ENCODE results near the gene ARHGAP42.
"Not testable (repeated sequence)": the region's sequence is repeated elsewhere in the genome, so short reads cannot be mapped to it uniquely, and the experiment has no call there.

Gene ARHGAP42

DNA sequence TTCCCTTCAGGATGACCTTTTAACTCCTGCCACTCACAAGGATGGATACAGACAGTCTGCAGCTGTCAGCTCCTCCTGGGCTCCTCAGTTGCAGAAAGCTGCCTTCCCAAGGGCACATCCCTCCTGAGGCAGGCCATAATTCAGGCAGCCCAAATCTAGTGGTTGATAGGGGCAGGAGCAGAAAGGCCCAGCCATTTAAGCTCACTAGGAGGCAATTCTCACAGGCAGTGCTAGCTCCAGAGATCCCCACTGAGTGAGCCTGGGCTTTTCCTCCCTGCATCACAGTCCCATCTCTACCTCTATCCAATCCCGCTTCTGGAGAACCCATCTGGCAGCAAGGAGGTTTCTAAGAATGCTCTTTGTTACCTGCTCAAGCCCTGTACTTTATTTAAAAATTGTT lies 200.6 kb downstream of the ARHGAP42 start:
- no peak for DNase-seq

DNA sequence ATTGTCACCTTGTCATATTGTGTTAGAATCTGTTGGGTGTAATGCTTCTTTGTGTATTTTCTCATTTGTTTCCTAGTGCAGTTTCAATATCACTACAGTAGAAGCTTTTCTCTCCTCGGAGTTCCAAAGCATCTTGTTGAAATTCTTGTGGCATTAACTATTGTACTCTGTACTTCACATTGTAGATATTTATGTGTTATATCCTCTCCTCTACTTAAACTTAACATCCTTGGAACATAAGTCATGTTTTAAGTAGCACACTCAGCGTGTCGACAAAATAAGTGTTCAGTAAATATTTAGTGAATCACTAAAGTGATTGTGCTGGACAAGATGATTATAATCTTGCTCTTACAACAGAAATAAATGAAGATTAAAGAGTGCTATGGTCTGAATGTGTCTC lies 201.7 kb downstream of the ARHGAP42 start:
- DNase-seq, result no peak

DNA sequence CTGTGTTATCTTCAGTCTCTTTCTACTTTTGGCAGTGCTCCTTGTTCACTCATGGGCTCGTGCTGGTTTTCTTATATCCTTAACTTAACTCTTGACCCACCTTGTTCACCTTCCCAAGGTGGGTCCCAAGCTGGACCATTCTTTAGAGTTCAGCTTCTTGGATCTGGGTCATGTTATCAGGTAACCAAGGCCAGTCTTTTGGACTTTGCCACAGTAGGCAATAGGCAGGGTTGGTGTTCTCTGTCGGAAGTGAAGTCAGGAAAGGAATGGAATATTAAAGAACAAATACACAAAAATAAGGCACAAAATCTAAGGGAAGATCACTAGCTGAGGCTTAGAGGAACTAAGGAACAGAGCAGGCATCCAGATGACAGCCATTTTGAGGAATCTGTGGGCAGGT lies 202.7 kb downstream of the ARHGAP42 start:
- no peak for DNase-seq

DNA sequence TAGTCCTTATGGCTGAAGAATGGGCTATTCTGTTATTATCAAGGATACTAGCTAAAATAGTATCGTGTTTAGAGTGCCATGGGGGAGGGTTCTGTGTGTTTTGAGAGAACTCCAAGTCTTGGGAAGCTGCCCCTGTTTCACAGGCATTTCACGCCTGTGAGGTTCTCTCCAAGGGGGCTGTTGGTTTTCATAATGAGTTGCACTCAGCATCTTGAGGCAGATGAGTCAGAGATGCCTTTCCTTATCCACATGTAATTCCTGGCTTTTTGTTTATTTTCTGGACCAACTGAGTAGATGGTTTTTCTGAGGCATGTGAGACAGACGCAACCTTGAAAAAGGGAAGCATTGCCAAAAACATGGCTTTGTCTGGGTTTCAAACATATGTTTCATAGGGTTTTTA lies 203.7 kb downstream of the ARHGAP42 start:
- no peak for DNase-seq

DNA sequence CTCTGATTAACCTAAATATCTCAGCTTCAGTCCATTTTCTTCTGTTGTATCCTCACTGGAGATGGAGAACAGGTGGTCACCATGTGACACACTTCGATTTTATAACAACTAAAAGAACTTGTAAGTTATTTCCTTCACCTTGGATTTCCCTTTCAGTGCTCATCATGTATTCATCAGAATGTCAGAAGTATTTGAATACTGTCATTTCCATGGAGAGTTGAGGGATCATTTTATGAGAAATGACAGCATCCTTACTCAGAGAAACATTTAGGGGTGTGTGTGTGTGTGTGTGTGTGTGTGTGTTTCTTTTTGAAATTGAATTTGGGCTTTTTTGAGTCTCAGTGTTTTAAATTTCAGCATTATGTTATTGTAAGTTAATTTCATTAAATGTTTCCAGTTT lies 205.8 kb downstream of the ARHGAP42 start:
- DNase-seq, result no peak

DNA sequence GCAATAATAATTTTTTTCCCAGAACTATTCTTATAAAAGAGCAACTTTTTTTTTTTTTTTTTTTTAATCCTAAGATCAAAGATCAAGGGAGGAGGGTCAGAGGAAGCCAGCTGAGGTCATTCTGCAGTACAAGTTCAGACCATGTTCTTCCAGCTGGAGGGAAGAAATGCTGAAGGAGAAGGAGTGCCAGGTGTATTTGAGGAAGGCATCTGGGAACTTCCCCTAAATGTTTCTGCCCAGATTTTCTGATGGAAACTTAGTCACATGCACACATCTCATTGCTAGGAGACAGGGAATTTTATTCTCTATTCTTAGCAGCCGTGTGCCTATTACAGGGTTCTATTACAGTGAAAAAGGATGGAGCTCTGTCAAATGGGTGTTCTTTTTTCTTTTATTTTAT lies 208.4 kb downstream of the ARHGAP42 start:
- DNase-seq, result no peak

DNA sequence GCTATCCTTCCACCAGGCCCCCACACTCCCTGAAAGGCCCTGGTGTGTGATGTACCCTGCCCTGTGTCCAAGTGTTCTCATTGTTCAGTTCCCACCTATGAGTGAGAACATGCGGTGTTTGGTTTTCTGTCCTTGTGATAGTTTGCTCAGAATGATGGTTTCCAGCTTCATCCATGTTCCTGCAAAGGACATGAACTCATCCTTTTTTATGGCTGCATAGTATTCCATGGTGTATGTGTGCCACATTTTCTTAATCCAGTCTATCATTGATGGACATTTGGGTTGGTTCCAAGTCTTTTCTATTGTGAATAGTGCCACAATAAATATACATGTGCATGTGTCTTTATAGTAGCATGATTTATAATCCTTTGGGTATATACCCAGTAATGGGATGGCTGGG lies 208.9 kb downstream of the ARHGAP42 start:
- not testable (repeated sequence) for DNase-seq

DNA sequence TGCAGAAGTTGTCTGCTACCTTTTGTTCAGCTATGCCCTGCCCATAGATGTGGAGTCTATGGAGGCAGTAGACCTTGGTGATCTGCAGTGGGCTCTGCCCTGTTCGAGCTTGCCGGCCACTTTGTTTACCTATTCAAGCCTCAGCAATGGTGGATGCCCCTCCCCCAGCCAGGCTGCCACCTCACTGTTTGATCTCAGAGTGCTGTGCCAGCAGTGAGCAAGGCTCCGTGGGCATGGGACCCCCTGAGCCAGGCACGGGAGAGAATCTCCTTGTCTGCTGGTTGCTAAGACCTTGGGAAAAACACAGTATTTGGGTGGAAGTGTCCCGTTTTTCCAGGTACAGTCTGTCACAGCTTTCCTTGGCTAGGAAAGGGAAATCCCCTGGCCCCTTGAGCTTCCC lies 214.4 kb downstream of the ARHGAP42 start:
- not testable (repeated sequence) for DNase-seq

DNA sequence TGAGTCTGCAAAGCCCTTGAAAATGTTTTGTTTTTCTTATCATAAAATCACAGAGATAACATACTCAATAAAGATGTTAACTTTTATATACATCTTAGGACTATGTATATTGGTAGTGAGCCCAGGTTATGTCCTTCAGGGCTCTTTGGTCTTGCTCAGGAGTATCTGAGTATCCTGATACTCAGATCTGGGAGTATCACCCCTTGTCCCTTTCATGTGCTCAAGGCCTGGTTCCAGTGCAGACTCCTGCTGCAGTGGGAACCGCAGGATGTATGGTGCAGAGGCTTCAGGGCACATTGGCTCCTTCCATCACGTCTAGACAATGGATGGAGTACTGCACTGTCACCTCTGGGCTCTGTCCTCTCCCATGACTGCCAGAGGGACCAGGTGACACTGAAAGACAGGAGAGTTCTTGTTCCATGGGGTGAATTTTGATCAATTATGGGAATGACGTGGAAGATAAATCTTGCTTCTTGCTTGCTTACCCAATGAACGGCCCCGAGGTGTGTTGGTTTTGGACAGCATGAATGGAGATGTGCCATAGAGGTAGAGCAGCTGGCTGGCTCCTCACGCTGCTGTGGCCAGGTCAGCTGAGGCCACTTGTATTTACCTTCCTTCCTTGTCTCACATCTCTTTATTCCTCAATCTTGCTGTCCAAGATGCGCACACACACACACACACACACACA lies 215.5 kb downstream of the ARHGAP42 start:
- DNase-seq, result no peak

DNA sequence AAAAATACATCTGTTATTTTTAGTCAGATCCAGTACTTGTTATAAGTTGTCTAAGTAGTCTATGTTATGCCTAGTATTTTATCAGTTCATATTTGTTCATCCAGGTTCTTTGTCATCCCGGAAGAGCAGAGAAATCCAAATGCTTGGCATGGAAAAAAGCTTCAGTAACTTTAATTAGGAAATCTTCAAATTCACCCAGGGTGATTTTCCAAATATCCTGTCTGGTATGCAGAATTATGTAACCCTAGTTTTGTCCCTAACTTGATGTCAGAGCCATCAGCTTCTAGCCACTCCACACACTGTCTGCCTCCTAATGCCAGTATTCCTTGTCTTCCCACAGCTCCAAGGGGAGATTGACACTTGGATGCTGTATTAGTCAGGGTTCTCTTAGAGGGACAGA lies 216.2 kb downstream of the ARHGAP42 start:
- DNase-seq, result no peak

DNA sequence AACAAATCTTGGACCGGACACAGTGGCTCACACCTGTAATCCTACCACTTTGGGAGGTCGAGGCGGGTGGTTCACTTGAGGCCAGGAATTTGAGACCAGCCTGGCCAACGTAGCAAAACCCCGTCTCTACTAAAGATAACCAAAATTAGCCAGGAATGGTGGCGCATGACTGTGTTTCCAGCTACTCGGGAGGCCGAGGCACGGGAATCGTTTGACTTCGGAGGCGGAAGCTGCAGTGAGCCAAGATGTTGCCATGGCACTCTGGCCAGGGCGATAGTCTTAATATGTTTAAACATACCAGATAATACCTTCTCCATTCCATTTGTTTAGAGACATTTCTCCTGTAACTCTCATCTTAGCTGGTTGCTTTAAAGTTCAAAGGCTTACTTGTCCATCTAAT lies 218.6 kb downstream of the ARHGAP42 start:
- DNase-seq, result no peak

DNA sequence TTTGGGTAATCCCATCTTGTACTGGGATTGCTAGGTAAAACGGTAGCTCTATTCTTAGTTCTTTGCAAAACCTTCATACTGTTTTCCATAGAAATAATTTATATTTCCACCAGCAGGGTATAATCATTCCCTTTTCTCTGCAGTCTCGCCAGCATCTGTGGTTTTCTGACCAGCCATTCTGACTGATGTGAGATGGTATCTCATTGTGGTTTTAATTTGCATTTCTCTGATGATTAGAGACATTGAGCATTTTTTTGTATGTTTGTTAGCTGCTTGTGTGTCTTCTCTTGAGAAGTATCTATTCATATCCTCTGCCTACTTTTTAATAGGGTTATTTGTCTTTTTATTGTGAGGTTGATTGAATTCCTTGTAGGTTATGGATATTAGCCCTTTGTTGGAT lies 221.7 kb downstream of the ARHGAP42 start:
- DNase-seq, result no peak

DNA sequence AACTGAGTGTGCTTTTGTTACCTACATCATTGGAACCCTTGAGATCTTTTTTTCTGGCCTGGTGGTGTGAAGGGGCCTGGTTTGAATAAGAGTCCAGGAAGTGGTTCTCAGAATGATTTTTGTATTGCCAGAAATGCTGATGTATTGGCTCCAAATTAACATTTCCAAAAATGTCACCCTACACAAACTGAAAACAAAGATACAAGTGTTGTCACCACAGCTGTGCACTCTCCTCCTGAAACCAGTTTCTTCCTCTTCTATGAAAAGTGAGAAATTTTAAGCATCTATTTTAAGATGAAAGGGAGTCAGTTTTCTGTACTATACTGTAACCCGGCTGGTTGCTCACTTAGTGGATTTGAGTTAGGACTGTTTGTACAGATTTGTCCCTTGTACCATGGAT lies 223.7 kb downstream of the ARHGAP42 start:
- DNase-seq, result no peak

DNA sequence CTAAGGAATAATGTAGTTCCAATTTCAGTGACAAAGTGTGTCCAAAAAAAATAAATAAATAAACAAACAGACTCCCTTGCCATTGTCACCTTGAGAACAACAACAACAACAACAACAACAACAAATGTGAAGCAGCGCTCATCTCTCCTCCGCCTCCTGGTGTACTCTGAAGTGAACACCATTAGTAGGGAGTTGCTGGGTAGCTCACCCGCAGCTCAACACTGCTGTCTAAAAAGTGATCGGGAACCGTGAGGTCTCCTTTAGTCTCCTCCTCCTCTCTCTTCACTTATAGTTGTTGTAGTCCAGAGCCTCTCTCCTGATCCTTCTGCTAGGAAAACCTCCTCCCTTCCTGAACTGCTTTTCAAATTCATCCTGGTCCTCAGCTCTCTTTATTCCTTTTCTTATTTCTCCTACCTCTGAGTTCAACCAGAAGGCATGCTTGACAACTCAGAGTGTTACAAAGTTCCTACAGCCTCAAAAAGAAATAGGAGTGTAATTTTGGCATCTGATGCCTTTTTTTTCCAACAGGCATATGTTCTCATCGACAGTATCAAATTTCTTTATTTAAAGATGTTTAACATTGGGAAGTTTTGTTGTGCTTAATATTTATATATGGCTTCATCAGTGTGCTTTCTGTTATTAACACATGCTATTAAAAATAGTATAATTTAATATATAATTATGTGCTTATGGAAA lies 227.5 kb downstream of the ARHGAP42 start:
- DNase-seq, result no peak

DNA sequence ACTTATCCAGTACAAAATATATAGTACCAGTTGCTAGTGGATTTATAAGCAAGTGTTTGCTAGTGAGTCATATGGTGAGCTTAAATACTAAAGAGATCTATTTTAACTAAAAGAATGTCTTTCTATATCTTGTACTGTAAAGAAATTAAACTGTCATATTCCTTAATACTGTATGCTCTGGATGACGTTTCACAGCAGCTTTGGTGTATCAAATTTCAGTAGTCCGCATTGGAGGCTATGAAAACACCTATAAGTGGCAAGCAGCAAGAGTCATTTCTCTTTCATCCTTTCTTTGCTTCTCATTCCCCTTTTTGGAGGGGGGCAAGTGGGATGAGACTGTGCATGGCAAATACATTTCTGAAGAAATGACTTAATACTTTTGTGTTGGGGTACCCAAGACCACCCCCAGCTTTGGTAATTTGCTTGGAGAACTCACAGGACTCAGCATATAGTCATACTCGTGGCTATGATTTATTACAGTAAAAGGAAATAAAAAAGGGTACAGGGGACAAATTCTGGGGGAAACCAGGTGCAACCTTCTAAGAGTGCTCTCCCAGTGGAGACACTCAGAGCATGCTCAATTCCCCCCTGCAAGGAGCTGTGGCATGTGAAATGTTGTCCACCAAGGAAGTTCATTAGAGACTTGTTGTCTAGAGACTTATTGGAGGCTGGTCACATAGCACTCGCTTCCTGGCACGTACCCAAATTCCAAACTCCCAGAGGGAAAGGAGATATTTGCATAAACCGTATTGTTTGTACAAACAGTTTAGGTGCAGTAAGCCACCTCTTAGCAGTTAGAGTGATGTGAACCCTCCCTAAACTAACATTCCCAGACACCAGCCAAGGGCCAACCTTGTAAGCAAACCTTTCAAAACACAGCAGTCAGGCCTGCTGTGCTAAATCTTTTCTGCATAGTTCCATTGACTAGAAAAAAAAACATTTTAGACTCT lies 231.7 kb downstream of the ARHGAP42 start:
- DNase-seq, result no peak

DNA sequence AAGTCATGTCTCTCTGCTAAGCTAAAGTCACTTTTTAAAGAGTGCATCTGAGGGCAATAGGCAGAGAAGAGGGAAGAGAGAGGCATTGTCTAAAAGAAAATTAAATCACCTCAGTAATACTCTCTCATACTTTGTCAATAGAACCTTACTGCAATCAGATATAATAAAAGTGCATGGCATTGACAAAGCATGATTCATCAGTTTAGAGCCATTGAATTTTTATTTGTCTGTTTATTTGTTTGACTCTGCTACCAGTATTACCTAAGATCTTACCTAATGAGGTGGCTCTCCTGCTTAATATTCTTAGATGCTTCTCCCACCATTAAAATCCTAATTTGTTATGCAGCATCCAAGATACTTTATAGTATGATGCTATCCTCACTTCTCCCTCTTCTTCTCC lies 233.5 kb downstream of the ARHGAP42 start:
- DNase-seq, result no peak

DNA sequence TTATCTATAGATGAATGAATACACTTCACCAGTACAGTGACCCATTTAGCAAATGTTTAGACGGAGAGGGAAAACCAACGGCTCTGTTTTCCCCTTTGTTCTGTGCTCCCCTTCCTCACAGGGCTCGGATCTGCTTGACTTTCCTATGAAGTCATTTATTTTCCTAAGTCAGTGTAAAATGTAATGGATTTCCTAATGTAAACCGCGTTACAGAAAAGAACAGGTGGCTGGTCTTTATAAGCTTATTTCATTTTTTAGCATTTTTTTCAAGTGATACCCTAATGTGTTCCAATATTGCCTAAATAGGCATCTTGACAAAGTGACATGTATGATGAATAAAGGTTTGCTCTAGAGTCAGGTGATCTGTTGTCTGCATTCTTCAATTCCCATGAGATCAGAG lies 235.0 kb downstream of the ARHGAP42 start:
- no peak for DNase-seq

DNA sequence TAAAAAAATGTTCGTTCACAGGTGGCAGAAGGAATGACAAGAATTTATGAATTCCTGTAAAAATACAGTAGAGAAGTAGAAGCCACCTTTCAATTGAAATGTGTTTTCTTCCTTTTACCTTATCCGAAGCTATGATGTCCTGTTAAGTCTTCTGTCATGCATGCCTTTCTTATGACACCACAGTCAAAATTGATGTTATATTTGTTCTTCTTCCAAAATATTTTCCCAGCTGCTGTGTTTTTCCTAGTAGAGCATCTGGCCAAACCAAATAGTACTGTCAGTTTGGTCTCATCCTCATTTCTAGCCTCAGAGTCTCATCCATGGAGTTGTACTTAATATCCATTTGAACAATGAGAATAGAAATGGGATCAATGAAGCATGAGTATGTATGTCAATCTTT lies 236.5 kb downstream of the ARHGAP42 start:
- DNase-seq, result no peak

DNA sequence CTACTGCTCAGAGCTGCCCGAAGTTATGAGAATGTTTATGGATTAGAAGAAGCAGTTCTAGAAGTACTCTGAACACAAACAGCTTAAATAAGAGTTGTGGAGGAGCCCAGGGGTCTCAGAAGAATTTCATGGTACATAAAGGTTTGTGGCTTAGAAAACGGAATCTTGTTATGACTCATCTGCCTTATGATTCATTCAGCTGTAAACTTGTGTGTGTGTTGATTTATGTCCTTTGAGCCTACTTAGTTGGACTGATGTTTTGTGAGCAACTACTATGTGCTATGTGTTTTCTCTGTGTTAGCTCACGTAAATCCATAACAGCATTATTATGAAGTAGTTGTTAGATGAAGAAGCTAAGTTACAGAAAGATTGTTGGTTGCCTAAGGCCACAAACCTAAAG lies 238.8 kb downstream of the ARHGAP42 start:
- no peak for DNase-seq

DNA sequence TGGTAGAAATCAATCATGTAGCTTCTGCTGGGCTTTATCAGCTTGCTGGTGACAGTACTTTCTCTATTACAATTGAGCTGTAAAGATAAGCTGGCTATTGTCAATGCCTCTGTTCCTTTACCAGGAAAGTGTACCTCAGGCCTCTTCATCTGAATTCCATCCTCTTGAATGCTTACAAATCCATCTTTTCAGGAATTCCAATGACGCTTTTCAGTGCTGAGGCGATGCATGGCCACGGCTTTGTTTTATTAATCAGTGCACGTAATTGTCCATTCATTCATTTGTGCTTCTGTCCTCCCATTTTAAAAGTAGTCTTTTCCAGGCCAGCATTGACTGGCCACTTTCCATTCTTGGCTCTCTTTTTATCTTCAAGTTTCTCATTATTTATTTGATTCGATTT lies 240.5 kb downstream of the ARHGAP42 start:
- DNase-seq, result no peak

DNA sequence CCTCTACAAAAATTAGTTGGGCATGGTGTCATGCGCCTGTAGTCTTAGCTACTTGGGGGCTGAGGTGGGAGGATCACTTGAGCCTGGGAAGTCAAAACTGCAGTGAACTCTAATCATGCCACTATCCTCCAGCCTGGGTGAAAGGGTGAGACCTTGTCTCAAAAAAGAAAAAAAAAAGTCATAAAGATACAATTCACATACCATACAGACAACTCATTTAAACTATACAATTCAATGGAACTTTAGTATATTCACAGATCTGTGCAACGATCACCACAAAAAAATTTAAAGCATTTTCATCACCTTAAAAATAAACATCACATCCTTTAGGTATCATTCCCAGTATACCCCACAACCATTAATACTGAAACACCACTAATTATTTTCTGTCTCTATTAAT lies 241.3 kb downstream of the ARHGAP42 start:
- DNase-seq, result no peak

DNA sequence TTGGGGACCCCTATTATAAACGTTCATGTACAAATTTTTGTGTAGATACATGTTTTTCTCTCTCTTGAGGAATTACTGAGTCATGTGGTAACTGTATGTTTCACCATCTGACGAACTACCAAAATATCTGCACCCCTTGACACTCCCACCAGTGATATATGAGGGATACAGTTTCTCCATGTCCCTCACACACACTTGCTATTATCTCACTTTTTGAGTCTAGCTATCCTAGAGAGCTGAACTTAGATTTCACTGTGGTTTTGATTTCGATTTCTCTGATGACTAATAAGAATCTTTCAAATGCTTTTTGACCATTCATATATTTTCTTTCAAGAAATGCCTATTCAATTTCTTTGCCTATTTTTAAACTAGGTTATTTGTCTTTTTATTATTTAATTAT lies 242.3 kb downstream of the ARHGAP42 start:
- no peak for DNase-seq

DNA sequence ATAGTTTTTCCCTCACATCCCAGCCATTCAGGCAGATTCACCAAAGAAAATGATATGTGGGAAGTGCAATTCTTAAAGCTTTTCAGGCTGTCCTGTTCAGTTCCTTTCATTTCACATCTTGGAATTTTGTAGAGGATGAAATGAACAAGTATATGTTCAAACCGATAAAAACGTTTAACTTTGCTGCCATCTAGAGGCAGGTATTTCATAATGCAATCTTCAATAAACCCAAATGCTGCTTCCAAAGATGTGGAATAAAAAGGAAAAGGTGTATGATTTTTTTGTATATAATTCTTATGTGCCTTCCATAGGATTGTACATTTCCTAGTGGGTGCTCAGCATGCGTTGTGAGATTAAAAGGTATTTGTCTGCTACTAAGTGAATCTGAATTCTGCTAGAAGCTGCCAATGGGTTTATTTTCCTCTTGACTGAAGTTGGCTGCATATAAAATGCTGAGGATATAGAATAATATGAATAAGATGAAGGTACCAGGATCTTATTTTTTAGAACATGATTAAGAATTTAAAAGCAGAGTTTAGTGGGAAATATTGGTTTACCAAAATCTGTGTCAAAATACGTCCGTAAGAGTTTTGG lies 243.2 kb downstream of the ARHGAP42 start:
- no peak for DNase-seq

Data from NK-92 treated with Interleukin-12 subunit alpha and Interleukin-12 subunit beta, amount 100 ng/mL, for 24 hours (cell line).